TTC549 (cell line): Measurements from ENCODE around the gene TMEM115.

Experiments
- FAIRE-seq: peaks from 2 replicates; lab custom pipeline; 2012; peaks lifted over from hg19 to GRCh38; lab: Jason Lieb, UNC

The TMEM115 gene, protein sequence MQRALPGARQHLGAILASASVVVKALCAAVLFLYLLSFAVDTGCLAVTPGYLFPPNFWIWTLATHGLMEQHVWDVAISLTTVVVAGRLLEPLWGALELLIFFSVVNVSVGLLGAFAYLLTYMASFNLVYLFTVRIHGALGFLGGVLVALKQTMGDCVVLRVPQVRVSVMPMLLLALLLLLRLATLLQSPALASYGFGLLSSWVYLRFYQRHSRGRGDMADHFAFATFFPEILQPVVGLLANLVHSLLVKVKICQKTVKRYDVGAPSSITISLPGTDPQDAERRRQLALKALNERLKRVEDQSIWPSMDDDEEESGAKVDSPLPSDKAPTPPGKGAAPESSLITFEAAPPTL

DNA sequence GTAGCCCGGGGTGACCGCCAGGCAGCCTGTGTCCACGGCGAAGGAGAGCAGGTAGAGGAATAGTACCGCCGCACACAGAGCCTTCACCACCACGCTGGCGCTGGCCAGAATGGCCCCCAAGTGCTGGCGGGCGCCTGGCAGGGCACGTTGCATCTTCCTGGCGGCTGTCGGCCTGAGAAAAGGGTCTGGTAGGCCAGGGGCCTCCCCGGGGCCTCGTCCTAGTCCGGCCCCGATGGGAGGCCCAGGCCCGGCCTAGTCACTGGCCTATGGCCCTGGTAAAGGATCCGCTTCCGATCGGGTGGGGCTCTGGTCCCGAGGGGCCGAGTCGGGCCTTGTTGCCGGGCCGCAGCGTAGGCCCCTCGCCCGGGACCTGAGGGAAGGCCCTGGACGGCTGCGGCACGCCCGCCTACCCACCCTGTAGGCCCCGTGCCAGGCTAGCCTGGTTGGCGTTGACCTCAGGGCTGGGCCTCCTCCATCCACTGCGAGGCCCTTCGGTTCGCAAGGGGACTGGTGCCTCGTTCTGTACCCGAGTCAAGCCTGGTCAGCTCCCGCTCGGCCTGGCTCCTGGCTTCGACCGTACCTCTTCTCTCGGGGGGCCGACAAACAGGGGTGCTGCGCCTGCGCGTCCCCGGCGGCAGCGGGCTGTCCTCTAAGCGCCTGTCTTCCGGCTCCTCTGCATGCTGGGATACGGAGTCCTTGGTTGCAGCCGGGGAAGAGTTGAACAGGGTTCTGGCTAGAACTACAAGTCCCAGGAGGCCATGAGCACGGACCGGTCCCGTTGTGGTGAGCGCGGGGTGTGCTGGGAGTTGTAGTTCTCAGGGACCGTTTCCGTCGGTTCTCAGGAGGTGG is at the start of gene TMEM115:
TSS of gene TMEM115 (minus strand) at position 611 of the 849 bp plus-strand sequence. CDS start at position 153, 458 bp downstream.
- FAIRE-seq, result peak; percentile 93

DNA sequence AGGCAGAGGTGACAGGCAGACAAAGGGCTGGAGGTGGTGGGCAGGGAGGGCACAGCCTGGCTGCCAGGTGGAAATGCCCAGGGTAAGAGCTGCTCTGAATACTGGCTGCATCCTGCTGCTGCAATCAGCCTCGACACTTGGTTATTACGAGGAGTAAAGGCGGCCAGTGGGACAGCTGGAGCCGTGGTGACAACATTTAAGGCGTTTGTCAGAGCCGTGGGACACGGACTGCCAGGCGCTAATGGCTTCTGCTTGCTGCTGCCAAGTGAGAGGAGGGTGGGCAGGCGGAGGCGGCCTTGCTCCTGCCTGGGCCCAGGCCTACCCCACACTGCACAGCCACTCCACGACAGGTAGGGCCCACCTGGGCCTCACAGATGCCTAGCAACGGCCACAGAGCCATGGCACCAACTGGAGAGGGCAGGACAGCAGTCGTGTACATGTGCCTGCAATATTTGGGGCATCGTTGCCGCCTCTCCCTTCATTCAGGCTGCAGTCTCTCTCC is 49.2 kb upstream of the TMEM115 start:
- no peak for FAIRE-seq

DNA sequence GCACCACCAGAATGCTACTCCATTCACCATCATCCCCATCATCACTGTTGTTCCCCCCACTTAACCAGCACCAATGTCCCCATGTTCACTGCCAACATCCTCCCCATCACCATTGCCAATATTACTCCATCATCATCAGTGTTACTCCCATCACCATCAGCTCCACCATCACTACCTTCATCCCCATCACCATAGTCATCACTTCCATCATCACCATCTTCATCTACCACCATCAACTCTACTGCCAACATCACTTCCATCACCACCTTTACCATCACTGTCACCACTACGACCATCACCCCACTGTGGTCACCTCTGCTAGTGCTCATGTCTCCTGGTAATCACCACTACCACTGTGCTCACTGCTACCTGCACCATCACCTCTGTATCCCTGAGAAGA is 47.2 kb upstream of the TMEM115 start:
- FAIRE-seq, result no peak

DNA sequence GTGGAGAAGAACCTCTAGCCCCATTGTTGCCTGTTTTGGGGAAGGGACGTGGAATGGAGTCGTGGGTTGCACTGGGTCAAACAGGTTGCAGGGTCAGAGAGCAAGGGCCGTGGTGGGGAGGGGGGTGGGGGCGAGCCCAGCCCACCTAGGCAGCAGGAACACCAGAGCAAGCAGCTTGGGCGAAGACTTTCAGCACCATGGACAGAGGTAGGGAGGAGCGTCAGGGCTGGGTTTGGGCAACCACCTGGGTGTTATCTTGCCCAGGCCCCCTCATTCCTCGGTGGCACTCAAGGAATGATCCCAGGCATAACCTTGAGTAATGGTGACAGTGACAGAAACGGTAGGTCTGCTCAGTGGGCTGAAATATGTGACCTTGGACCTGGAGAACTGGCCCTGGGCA is 45.9 kb upstream of the TMEM115 start:
- FAIRE-seq, result no peak

DNA sequence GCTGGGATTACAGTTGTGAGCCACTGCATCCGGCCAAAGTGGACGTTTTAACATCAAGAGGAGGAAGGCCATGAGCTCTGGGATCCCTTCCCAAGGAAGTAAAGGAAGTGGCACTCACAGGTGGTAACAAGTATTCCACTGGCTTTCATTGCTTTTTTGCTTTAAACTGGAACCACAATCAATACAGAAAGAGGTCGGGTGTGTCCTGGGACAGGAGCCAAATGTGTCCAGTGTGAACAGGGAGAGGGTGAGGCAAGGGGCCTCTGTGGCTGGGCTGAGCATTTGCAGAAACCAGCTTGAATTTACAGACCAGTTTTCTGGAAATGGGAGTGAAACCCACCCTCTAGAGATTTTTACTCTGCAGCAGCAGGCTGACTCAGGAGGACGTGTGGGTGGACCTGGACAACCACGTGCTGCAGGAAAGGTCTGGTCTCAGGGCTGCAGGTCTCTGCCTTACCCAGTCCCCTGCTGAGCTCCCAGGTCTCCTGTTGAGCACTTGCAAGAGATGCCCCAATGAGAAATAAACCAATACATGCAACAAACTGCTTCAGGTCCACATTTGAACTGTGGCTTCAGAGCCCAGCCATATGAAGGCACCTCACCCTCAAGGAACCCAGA is 42.8 kb upstream of the TMEM115 start:
- FAIRE-seq, result no peak

DNA sequence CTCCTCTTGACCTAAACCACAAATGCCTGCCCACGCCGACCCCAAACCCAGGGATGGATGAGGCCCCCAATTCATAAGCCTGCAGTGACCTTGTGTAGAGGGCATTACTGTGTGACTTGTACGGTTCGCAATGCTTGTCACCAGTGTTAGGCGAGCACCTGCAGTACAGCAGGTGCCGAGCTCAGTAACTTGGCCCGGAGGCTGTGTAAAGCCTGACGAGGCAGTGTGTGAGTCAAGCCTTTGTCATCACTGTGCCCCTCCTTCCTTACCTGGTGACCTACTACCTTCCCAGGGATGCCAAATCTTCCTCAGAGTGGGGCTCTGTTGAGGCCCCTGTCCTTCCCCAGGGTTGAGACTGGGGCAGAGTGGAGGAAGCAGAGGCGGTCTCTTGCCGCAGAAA is 37.2 kb upstream of the TMEM115 start:
- no peak for FAIRE-seq

DNA sequence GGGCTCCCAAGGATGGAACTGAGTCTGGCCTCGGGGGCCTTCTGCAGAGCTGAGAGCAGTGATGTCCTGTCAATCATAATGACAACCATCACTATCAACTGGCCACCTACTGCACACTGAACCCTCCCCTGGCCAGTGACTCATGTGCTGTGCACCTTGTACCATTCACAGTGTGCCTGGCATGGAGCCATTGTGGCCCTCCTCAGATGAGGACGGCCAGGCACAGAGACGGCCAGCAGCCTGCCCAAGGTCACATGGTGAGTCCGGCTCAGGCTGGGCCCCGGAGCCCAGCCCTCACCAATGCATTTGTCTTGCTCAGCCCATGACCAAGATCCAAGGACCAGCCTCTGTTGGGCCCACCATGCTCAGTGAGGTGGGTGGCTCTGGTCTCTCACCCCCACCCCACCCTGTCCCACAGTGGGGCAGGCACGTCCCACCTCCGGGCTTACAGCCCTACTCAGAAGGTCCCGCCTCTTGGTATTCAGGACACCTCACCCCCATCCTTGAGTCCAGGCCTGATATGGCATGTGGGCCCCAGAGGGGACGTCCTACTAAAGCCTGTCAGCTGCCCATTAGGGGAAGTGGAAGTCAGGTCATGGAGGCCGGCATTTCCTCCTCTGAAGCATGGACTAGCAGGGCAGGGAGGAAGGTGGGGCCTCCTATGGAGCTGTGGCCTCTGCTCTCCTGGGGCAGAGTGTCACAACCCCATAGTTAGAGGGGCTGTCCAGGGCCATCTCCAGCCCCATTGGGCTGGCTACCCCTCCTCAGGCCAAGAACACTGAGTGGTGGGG is 35.9 kb upstream of the TMEM115 start:
- no peak for FAIRE-seq

DNA sequence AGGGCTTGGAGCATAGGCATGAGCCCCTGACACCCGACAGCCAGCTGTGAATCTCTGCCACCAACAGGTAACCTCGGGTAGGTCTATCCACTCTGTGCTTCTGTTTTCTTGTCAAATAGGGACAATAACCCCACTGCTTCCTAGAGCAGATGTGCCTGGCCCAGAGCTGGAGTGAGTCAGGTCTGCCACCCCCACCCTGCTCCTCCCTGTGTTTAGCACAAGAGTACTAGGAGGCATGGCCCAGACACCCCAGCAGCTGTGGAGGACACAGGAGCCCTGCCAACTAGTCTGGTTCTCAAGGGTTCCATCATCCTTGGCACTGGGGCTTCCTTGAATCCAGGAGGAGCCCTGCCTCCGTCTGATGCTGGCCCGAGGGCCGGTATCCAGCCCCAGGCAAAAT is 33.7 kb upstream of the TMEM115 start:
- FAIRE-seq, result no peak

DNA sequence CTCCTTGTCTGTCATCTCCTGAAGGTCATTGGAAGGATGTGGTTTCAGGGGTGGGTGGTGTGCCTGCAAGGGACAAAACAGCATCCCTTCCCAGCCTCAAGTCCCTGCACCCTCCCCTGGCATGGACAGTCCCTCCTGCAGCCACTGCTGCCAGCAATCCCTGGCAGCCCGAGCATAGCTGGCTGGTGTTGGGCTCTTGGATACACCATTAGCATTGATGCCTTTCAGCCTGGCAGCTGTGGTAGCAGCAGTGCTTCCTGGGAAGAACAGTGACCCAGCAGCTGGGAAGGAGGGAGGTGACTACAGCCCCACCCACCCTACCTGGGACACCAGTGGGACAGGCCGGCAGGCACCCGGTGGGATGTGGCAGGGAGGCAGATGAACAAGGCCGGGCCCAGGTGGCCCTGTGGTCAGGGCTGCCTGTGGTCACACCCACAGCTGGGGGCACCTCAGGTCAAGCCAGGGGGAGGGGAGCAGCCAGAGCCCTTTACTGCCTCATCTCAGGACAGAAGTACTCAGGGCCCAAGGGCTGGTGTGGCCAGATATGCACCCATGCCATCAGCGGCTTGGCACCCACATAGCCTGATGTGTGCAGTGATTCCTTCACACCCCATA is 32.9 kb upstream of the TMEM115 start:
- no peak for FAIRE-seq

DNA sequence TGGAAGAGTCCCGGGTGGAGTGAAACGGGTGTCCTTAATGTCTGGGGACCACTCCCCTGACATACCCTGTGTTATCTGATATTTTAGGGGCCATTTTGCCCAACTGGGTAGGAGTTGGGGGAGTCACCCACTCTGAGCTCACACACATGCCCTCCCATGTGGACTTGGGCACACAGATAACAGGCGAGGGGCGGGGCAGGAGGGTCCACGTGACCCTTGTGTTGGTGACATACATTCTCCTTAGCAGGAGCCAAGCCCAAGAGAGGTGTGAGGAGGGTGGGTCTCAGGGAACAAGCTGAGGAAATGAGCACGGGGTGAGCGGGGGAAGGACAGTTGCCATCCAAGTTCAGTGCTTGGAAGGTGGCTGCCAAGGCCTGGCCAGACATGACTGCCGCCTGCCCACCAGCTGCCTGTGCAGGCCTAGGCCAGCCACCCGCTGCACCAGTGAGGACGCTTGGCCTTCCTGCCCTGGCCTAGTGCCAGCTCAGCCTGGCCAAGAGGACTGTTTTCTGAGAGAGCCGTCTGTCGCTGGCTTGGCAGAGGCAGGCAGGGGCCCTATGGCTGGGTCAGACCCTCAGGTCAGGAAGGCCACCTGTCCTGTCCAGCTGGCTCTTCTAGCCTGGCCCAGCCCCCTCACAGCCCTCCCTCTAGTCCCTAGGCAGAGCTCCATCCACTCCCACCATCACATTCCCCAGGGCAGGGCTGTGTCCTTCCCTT is 31.3 kb upstream of the TMEM115 start:
- no peak for FAIRE-seq

DNA sequence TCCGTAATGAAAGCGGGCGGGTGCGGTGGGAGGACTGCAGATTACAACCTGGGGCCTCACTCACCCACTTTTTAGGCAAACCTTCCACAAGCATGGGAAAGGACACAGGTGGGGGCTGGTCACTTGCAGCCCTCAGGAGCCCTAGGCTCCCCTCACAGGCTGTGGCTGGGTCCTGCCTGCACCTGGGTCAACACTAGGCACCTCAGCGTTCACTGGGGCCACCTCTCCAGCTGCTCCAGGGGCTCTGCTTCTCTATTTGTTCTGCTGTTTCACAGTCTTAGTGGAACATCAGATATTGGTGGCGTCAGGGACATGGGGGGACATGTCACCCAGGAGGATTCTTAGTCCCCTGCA is 30.1 kb upstream of the TMEM115 start:
- no peak for FAIRE-seq

DNA sequence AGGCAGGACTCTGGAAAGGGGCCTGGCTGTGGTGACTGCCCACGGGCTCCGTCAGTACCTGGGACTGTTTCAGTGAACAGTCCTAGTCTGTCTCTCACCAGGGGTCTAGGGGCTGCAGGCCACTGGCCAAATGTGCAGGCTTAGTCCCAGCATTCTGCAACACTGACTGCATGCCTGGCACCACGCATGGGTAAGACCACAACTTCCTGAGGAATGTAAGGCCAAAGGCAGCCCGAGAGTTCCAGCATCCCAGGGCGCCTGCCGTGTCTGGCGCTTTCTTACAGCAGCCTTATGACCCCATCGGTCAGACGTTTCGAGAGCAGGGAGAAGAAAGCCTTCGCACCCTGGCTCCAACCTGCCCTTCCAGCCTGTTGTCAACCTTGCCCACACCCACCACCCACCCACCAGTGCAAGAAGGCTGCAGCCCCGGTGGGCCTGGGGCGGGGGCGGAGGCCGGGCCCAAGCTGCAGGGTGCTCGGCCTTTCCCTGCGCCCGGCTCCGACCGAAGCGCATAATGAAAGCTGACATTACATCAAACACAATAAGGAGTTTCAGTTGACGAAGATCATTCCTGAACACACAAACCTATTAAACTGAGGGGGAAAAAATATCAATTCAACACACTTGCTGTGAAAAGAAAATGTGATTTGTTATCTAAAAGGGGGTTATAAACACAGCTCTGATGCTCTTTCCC is 29.5 kb upstream of the TMEM115 start:
- no peak for FAIRE-seq

DNA sequence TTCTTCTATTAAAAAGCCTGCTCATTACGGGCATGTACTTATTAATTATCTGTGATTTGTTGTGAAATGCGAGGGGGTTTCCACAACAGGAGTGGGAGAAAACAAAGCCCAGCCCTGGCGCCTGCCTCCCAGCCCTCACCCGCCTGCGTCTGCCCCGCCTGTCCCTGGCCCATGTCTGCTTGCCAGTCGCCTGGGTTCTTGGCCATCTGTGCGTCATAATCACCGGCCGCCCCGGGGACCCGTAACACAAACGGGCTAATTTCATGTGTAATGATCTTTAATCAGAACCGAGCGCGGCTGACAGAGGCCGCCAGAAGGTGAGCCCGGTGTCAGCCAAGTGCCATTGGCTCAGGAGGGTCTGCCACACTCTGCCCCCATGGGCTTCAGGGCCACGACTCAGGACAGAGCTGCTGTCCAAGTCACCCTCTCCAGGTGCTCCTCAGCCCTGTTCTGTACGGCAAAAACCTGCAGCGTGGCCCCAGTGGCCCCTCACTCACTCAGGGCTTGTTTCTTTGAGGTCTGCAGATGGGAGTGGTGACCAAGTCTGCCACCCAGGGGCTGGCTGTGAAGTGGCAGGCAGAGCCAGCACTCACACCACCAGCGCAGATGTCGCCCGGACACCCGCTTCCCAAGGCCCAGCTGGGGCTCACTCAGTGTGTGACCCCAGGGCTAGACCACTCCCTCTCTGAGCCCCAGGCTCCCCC is 28.8 kb upstream of the TMEM115 start:
- no peak for FAIRE-seq

DNA sequence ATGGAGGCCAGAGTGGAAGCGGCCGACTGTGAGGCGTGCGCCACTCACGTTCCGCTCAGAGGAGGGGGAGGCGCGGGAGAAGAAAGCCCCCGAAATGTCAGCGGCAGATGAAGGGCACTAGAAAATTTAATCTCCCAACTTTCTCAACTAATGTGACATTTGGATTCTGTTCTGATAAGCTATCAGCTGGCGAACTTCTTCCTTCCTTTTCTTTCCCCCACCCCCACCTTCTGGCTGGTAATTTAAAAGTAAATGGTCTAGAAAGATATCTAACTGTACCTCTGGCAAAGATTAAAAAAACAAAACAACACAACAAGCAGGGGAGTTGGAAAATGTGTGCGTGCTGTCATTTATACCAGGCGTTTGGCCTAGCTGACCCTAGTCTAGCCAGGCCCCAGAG is 26.4 kb upstream of the TMEM115 start:
- FAIRE-seq, result no peak

DNA sequence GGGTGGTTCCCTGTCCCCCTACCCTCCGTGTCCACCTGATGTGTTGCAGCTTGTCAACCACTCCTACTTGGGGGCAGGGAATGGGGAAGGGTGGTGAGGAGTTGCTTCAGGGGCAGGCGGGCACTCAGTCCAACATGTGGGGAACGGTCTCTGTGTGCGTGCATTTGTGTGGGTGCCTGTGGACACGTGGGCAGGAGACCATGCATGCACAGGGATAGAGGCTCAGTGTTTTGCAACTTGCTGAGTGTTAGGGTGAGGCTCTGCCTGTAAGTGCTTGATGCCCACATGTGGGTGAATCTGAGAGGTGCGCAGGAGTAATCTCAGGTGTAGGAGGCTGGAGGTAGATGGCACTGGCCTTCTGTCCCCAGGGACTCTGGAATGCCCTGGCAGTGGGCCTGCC is 24.4 kb upstream of the TMEM115 start:
- no peak for FAIRE-seq

DNA sequence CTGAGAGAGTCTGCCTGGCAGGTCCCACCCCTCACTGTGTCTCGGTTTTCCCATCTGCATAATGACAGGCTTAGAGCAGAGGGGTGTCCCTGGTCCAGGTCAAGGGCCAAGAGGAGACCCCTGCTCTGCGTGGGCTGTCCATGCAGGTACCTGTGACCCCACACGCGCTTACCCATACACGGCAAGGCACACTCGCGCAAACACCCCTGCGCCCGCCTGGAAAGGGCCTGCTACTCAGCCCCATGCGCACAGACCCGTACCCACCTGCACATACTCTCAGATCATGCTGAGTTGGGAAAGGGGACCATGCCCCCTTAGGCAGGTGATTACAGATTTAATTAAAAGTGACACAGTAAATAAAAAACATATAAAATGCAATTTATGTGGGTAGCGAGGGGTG is 23.4 kb upstream of the TMEM115 start:
- no peak for FAIRE-seq

DNA sequence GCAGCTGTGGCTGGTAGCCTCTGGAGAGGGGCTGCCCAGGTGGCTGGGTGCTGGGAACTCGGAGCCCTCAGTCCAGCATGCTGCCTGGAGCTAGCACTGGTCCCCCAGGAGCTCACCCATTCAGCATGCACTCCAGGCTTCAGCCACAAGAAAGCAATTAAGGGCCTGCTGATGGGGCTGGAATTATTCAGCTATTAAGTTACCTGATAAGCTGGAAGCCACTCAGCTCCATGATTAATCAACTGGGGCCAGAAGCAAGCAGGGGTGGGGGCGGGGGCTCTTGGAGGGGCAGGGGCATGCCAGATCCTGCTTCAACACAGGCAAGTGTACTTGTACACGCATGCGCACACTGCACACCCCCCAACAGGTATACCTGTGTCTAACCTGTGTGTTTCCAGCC is 22.1 kb upstream of the TMEM115 start:
- FAIRE-seq, result no peak

DNA sequence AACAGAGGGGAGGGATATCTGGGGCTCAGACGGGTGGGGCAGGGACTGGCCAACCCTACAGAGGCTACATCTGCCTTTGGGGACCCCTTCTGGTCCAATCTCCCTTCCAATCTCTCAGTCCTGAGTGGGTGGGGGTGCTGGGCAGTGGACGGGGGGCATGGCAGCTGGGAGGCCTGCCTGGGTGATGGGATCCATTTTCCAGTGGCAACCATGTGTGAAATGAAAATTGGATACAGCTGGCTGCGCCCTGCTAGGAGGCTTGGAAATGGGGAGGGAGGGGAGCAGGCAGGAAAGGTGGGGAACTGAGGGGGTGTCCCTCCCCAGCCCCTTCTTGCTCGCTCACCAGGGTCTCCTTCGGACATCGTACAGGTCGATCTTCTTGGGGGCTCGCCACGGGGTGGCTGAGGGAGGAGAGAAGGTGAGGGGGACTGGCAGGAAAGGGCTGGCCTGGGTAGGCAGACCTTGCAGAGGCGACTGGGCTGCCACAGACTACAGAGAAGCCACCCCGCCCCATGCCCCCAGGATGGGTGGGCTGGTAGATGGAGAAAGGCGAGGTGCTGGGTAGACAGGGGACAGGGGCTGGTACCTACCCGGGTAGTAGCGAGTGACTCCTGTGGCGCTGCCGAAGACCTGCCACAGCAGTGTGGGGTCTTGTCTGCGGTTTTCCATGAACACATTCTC is 21.2 kb upstream of the TMEM115 start:
- no peak for FAIRE-seq

DNA sequence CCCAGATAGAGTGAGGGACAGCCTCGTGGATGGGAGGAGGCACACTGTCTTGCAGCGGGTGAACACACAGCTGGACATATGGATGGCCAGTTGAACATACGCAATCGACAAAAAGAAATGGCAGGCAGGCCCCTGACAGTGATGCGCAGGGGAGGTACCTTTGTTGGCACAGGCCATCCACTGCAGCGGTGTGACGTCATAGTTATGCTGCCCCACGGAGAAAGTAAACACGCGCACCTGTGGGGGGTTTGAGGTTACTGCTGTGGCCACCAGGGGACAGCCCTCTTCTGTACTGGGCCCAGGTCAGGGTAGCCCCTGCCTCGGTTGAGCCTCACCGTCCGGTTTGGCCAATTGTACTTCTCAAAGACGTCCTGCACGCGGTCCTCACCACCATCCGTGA is 19.4 kb upstream of the TMEM115 start:
- no peak for FAIRE-seq
